ENCODE measurements around the gene CYB5A.
"Not testable (repeated sequence)": the region's sequence is repeated elsewhere in the genome, so short reads cannot be mapped to it uniquely, and the experiment has no call there.

The CYB5A gene

DNA sequence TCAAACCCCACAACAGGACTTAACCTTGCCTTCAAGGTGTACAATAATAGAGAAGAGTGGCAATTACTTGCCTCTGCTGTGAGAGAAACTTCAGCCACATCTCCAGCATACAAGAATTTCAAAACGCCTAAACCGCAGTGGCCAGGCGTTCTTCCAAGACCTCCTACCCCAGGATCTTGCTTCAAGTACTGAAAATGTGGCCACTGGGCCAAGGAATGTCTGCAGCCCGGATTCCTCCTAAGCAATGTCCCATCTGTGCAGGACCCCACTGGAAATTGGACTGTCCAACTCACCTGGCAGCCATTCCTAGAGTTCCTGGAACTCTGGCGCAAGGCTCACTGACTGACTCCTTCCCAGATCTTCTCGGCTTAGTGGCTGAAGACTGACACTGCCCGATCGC is 2.8 kb upstream of the CYB5A start:
- no peak for DNase-seq (ENCODE audit: low read depth)

DNA sequence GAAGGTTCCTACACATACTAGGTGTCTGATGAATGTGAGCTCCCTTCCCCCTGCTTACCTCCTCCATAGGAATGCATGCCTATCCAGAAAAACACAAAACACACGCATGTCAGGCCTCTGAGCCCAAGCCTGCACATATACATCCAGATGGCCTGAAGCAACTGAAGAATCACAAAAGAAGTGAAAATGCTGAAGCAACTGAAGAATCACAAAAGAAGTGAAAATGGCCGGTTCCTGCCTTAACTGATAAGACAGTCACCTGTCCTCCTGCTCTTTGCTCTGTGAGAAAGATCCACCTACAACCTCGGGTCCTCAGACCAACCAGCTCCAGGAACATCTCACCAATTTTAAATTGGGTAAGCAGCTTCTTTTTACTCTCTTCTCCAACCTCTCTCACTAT is 1.2 kb upstream of the CYB5A start:
- not testable (repeated sequence) for DNase-seq (ENCODE audit: low read depth)

DNA sequence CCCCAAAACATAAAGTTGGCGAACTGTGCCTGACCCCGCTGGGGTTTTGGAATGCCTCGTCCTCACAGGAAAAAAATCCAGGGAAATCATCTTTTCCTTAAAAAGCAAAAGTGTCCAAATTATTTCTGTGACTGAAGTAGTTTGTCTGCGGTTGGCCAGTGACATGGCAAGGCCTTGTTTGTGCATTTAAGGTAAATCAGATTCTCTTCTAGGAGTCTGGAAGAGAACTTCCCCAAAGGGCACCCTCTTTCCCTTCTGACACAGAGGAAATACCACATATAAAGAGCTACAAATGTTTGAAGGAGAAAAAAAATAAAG is 737 bp upstream of the CYB5A start:
- DNase-seq (ENCODE audit: low read depth) = no peak

GRCh38 chr18:74291472-74291770 is 342 bp downstream of the CYB5A start:
- DNase-seq (ENCODE audit: low read depth) = no peak

GRCh38 chr18:74290794-74291471 is 830 bp downstream of the CYB5A start:
- DNase-seq (ENCODE audit: low read depth) = no peak

- DNase-seq (ENCODE audit: low read depth) = no peak
Measured at GRCh38 chr18:74290021-74290420, 1.7 kb downstream of the CYB5A start.

DNA sequence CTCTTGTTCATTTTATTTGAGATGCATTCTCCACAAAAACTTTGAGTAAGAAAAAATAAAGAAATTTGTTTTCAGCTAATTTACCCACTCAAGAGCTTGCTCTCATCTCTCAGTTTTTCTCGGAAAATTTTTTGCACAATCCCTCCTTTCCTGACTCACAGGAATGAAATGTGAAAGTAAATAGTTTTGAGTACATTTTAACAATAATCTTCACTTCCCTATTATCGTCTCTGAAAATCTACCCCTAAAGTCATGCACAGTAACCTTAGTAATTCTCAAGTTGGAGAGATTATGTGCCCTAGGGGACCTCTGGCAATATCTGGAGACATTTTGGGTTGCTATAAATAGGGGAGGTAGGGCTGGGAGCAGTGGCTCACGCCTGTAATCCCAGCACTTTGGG is 2.6 kb downstream of the CYB5A start:
- no peak for DNase-seq (ENCODE audit: low read depth)

DNA sequence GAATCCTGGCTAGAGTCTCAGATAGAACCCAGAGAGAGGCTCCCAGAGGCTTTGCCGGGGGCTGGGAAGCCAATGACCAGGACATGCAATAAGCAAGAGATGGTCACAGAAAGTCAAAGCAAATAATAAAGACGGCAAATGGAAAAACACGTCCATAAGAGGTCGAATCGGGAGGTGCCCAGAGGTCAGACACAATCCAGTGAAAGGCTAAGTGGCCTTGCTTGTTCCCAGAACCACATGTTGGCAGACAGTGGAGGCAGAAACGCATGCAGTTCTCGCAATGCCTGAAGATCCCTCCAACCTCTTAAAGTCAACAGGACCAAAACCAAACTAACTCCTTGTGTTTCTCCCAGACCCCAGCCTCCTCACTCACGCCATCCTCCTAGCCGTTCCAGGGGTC is 3.0 kb downstream of the CYB5A start:
- no peak for DNase-seq (ENCODE audit: low read depth)

DNA sequence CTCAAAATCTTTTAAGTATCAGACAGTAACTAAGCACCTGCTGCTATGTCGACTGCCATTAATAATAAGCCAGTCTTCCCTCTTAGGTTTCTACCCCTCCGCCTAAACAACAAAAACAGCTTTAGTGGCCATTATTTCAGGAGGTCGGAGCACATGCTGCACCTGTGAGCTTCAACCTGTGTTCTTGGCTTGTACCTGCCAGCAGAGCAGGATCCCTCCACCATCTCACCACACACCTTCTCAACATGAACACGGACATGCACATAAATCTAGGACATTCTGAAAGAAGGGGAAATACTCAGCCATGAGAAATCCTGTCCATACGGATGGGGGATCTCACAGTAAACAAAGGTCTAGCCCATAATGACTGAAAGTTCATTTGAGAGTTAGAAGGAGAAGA is 3.7 kb downstream of the CYB5A start:
- DNase-seq (ENCODE audit: low read depth) = no peak

DNA sequence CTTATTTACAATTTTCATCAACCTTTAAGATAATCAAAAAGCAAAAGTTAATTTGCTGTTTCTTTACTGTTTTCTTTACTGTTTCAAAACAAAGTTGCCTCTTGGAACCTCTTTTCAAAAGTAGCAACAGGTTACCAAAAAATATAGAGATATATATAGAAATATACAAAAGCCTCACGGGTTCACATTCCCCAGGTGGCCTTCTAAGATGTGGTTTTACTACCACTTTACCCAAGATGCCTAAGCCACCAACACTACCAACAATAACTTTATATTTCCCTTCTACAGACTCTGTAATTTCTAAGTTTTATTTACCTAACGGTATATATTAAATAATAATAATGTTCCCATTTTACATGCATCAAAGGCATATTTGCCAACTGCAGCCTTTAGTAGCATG is 4.9 kb downstream of the CYB5A start:
- no peak for DNase-seq (ENCODE audit: low read depth)

DNA sequence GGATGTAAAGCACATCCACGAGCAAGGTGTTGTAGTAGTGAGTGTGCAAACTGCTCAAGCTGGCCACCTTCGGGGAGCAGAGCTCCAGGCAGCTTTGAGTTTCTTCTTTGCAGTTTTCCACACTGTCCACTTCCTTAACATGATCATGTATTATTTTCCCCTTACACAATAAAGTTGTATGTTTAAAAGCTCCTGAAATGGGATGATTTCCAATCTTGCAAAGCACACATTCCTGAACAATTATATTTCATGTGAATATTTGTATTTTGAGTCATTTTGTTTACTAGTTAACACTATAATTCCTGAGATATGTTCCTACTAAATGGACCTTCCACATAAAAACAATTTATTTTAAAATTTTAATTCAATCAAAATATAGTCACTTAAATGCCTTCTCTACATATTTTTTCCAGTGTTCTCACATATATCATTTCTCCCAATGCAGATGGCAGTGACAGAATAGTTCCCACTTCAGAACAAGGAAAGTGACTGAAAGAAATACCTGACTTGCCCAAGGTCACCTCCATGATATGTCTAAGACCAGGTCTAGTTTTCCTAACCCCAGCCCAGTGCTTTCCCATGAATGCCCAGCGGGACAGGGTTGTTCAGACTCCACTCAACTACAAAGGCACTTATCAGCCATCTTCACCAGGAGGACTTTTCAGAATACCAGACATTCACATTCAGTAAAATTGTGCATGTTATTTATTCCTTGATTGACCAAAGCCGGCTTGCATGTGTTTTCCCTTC is 5.5 kb downstream of the CYB5A start:
- DNase-seq (ENCODE audit: low read depth) = no peak

DNA sequence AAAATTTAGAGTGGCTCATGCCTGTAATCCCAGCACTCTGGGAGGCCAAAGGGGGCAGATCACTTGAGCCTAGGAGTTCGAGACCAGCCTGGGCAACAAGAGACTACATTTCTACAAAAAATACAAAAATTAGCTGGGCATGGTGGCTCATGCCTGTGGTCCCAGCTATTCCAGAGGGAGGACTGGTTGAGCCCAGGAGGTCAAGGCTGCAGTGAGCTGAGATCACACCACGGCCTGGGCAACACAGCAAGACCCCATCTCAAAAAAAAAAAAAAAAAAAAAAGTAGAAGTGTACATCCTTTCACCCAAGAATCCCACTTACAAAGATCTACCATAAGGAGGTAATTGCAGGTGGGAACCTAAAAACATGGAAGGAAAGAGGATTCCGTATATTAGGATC is 6.2 kb downstream of the CYB5A start:
- DNase-seq (ENCODE audit: low read depth) = not testable (repeated sequence)

DNA sequence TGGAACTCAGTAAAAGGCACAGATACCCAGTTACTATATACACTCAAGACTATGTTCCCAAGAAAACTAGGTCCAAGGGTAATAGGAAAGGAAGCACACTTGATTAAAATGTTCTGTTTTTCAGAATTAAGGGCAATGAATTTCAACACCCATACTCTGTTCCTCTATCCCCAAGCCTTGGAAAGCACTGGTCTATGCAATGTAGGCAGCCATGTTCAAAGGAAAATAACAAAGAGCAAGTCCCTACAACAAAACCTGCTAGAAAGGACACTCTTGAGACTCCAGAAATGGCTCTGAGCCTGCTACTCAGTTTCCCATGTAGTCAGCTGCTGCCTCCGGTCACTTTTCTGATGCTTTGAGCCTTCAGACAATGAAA is 6.8 kb downstream of the CYB5A start:
- DNase-seq (ENCODE audit: low read depth) = no peak

DNA sequence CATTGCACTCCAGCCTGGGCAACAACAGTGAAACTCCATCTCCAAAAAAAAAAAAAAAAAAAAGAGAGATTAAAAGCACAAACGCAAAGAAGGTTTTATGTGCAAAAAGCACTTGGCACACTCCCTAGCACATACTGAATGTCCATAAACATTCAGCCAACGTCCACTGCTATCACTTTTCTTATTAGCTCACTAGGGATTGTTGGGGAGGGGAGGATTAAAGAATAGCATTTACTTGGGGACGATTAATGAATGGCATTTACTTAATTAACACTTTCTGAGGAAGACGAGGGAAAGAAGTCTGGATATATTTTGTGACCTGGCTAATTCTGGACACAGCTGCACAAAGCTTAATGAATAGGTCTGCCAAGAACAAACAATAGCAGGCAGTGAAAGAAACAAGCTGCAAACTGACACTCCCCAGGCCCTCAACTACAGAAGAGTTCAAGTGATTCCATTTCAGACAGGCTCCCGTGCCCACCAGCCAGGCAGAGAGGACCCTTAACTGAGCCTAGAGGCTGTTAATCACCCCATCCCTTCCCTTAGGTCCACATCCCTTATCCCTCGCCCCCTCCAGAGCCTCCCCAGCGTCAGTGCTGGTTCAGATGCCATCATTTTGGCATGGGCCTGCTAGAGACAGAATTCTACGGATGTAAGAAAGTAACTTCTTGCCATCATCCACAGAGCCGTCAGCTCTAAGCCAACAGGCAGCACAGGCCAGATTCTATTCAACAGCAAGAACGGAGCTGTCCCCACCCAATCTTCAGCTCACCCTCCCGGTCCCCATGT is 7.4 kb downstream of the CYB5A start:
- no peak for DNase-seq (ENCODE audit: low read depth)

GRCh38 chr18:74283646-74284045 is 8.1 kb downstream of the CYB5A start:
- DNase-seq (ENCODE audit: low read depth) = no peak

DNA sequence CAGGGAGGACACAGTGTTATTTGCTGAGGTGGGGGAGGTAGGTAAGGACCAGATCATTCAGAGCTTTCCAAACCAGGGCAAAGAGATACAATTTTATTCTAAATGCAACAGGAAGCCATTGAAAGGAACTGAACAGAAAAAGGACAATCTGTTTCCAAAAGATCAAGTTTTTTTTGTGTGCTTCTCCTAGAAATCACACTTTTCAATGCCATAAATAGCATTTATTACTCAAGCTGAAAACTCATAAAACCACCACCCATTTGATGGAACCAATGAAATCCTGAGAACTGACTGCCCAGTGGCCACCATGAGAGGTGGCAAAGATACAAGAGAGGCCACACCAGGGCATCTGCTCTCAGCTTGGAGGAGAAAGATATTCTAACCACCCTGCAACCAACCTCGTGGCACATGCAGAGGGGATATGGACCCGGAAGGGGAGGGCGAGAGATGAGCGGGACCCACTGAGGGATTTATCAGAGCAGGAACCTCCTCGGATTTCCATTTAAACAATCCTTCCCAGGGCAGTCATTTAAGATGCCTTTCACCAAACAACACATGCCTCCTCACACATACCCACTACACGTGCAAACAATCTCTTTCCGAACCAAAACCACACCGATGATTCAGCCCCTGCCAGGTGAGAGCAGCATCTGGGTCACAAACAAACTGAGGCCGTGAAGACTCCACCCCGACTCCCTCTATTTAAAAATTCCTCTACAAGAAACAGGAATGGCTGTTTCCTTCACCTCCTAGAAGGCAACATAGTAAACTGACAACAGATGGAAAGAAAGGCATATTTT is 8.8 kb downstream of the CYB5A start:
- no peak for DNase-seq (ENCODE audit: low read depth)

GRCh38 chr18:74281980-74282754 is 9.6 kb downstream of the CYB5A start:
- no peak for DNase-seq (ENCODE audit: low read depth)

- no peak for DNase-seq (ENCODE audit: low read depth)
Measured at GRCh38 chr18:74281011-74281979, 10.5 kb downstream of the CYB5A start.

GRCh38 chr18:74278983-74279382 is 12.8 kb downstream of the CYB5A start:
- no peak for DNase-seq (ENCODE audit: low read depth)

- DNase-seq (ENCODE audit: low read depth) = no peak
Measured at GRCh38 chr18:74278058-74278457, 13.7 kb downstream of the CYB5A start.

GRCh38 chr18:74277296-74277695 is 14.5 kb downstream of the CYB5A start:
- no peak for DNase-seq (ENCODE audit: low read depth)
